ENCODE results near the gene SON. TPM values are rescaled to one million over a fixed set of nuclear protein-coding genes. Genes with fewer than 3 reads are reported as not detected.

The SON gene
- total and polyA plus RNA-seq, 2 of the 13 experiments (the other 11 are each of a cell fraction or from before 2014, with no cell fraction given): 61.3 to 78.3 TPM

- H3K4me1 ChIP-seq (ENCODE audit: insufficient read depth, low read length): no peaks in the 10 kb centered on the region
- no peak overlapping the region for H3K27ac ChIP-seq (ENCODE audit: extremely low read length, insufficient read depth, low read length)
- no peaks in the 10 kb centered on the region for H3K27me3 ChIP-seq (ENCODE audit: control insufficient read depth in 1 of 2, insufficient read depth in 2 of 2, low read length in 2 of 2)
- intact Hi-C loops (cut with micrococcal nuclease; ENCODE audit: unreplicated experiment) (no loop called here), in situ Hi-C loops (cut with HindIII; ENCODE audit: extremely low pct_ligation_motif_present, low pct_unique_long_range_greater_than_20kb) (no loop called here)
- no peak overlapping the region for H3K4me3 ChIP-seq (replicated peaks in 1 of 3; ENCODE audit: insufficient read depth in 1 of 3, low read depth in 2 of 3, low read length in 3 of 3)
- BruUV-seq (replicated peaks): no TSS peak
- 98% methylated on average over 2 of the region's 2 CpGs for WGBS (ENCODE audit: low lambda C conversion rate)
- TF ChIP-seq GFI1 (CRISPR knock-in tag; IDR thresholded peaks at IDR 0.05; ENCODE audit: borderline replicate concordance): no peak
- TF ChIP-seq TCF7 (IDR thresholded peaks at IDR 0.05; ENCODE audit: low read depth): no peak
- TF ChIP-seq ZNF703 (CRISPR knock-in tag; IDR thresholded peaks at IDR 0.05; ENCODE audit: borderline replicate concordance): no peak
- TF ChIP-seq PAF1 (CRISPR knock-in tag; IDR thresholded peaks at IDR 0.05): no peak
- ATAC-seq (no peak), FAIRE-seq (no peak), DNase-seq (ENCODE audit: low spot score) (no peak)
- H3K9me3 ChIP-seq (ENCODE audit: low read length): no peaks in the 10 kb centered on the region
- ChIA-PET CTCF (ENCODE audit: low intra/inter-chr PET ratio, low total read pairs) (no interaction called here), POLR2A (no interaction called here)
- H2AFZ ChIP-seq (ENCODE audit: low read length): no peak overlapping the region
- H3K9ac ChIP-seq (ENCODE audit: insufficient read depth, low read depth, low read length): no peak overlapping the region
- H3K36me3 ChIP-seq (replicated peaks in 1 of 2; ENCODE audit: control insufficient read depth in 1 of 2, insufficient read depth in 2 of 2, low read length in 2 of 2): peaks cover 1 to 8% of the 10 kb centered on the region in 2 experiments; a peak in 3 of 5 replicates
- no peaks in the 10 kb centered on the region for H3K79me2 ChIP-seq (ENCODE audit: insufficient read depth, low read length)
- no peaks in the 10 kb centered on the region for H4K20me1 ChIP-seq (ENCODE audit: insufficient read depth, low read length)
- no peak overlapping the region for H3K4me2 ChIP-seq (ENCODE audit: low read depth, low read length)
Measured at GRCh38 chr21:33618407-33618806, 75.6 kb downstream of the SON start.

DNA sequence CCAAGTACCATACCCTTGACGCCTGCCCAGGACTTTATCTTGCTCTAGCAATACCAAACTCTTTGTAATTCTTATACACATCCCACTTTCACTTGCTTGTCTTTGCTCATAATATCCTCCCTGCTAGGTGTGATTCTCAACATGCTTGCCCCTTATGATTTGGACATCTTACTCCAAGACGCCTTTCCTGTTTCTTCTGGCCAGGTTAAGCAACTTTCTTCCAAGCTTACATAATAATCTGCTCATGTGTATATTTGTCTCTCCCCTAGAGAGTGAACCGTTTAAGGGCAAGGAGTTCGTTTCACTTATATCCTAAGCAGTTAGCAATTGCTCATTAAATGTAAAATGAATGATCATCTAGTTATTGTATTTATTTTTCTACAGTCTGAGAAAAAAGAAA is 76.9 kb downstream of the SON start:
- H3K36me3 ChIP-seq (replicated peaks in 1 of 2; ENCODE audit: control insufficient read depth in 1 of 2, insufficient read depth in 2 of 2, low read length in 2 of 2): peaks cover 1 to 13% of the 10 kb centered on the region in 2 experiments; a peak in 3 of 5 replicates
- BruUV-seq (replicated peaks): no TSS peak
- ChIA-PET POLR2A (no interaction called here), CTCF (ENCODE audit: low intra/inter-chr PET ratio, low total read pairs) (no interaction called here)
- H3K27ac ChIP-seq (ENCODE audit: extremely low read length, insufficient read depth, low read length): no peak overlapping the region
- no peak for DNase-seq (ENCODE audit: low spot score)
- H3K4me3 ChIP-seq (replicated peaks in 1 of 3; ENCODE audit: insufficient read depth in 1 of 3, low read depth in 2 of 3, low read length in 3 of 3): no peak overlapping the region
- H3K9ac ChIP-seq (ENCODE audit: insufficient read depth, low read depth, low read length): no peak overlapping the region
- H3K4me2 ChIP-seq (ENCODE audit: low read depth, low read length): no peak overlapping the region
- H3K27me3 ChIP-seq (ENCODE audit: control insufficient read depth in 1 of 2, insufficient read depth in 2 of 2, low read length in 2 of 2): no peaks in the 10 kb centered on the region
- in situ Hi-C loops (cut with HindIII; ENCODE audit: extremely low pct_ligation_motif_present, low pct_unique_long_range_greater_than_20kb): no loop called here
- no peak for TF ChIP-seq NR2C2 (CRISPR knock-in tag; IDR thresholded peaks at IDR 0.05; ENCODE audit: borderline replicate concordance)
- no peak for TF ChIP-seq ZNF577 (CRISPR knock-in tag; IDR thresholded peaks at IDR 0.05; ENCODE audit: borderline replicate concordance, low read depth)
- TF ChIP-seq TOPORS (CRISPR knock-in tag; IDR thresholded peaks at IDR 0.05): no peak
- TF ChIP-seq EEA1 (CRISPR knock-in tag; IDR thresholded peaks at IDR 0.05; ENCODE audit: borderline replicate concordance): no peak
- TF ChIP-seq ZSCAN31 (CRISPR knock-in tag; IDR thresholded peaks at IDR 0.05; ENCODE audit: low read depth): no peak
- no peak for TF ChIP-seq ZFP36 (IDR thresholded peaks at IDR 0.05; ENCODE audit: borderline replicate concordance, low read depth, low read length, partially characterized antibody)
- no peak for TF ChIP-seq ZNF672 (CRISPR knock-in tag; IDR thresholded peaks at IDR 0.05)
- no peak for TF ChIP-seq SP1 (IDR thresholded peaks at IDR 0.05)
- no peak for TF ChIP-seq SP1 (CRISPR knock-in tag; IDR thresholded peaks at IDR 0.05)
- ATAC-seq: no peak
- H3K9me3 ChIP-seq (ENCODE audit: low read length): no peaks in the 10 kb centered on the region
- no peaks in the 10 kb centered on the region for H3K79me2 ChIP-seq (ENCODE audit: insufficient read depth, low read length)
- WGBS (ENCODE audit: low lambda C conversion rate): 96% methylated on average over 4 of the region's 4 CpGs
- no peaks in the 10 kb centered on the region for H4K20me1 ChIP-seq (ENCODE audit: insufficient read depth, low read length)
- no peaks in the 10 kb centered on the region for H3K4me1 ChIP-seq (ENCODE audit: insufficient read depth, low read length)
- no peak for FAIRE-seq
- intact Hi-C loops (cut with micrococcal nuclease; ENCODE audit: unreplicated experiment): no loop called here
- H2AFZ ChIP-seq (ENCODE audit: low read length): no peak overlapping the region

Measured in HepG2 (cell line).